ENCODE data around the gene USP24. TPM values are rescaled to one million over a fixed set of nuclear protein-coding genes. Genes with fewer than 3 reads are reported as not detected.
"Not testable (repeated sequence)": the region's sequence is repeated elsewhere in the genome, so short reads cannot be mapped to it uniquely, and the experiment has no call there.

USP24 gene
- total RNA-seq, 1 donor from 2014 or later: 93.9 TPM

DNA sequence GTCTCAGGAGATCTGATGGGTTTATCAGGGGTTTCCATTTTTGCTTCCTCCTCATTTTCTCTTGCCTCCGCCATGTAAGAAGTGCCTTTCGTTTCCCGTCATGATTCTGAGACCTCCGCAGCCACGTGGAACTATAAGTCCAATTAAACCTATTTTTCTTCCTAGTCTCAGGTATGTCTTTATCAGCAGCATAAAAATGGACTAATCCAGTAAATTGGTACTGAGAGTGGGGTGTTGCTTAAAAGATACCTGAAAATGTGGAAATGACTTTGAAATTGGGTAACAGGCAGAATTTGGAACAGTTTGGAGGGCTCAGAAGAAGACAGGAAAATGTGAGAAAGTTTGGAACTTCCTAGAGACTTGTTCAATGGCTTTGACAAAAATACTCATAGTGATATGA is 184.1 kb downstream of the USP24 start:
- not testable (repeated sequence) for DNase-seq

DNA sequence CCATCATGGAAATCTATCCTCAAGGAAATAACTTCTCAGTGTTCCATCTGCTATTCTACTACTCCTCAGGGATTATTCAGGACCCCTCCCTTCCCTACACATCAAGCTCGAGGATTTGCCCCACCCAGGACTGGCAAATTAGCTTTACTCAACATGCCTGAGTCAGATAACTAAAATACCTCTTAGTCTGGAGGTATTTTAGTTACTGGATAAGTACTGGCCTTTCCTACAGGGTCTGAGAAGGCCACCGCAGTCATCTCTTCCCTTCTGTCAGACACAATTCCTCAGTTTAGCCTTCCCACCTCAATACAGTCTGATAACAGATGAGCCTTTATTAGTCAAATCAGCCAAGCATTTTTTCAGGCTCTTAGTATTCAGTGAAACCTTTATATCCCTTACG is 188.5 kb downstream of the USP24 start:
- DNase-seq: not testable (repeated sequence)

DNA sequence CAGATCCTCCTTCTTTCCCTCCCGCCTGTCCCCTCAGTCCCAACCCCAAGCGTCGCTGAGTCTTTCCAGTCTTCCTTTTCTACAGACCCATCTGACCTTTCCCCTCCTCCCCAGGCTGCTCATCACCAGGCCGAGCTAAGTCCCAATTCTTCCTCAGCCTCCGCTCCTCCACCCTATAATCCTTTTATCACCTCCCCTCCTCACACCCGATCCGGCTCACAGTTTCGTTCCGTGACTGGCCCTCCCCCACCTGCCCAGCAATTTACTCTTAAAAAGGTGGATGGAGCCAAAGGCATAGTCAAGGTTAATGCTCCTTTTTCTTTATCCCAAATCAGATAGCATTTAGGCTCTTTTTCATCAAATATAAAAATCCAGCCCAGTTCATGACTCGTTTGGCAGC is 191.0 kb downstream of the USP24 start:
- DNase-seq: not testable (repeated sequence)

DNA sequence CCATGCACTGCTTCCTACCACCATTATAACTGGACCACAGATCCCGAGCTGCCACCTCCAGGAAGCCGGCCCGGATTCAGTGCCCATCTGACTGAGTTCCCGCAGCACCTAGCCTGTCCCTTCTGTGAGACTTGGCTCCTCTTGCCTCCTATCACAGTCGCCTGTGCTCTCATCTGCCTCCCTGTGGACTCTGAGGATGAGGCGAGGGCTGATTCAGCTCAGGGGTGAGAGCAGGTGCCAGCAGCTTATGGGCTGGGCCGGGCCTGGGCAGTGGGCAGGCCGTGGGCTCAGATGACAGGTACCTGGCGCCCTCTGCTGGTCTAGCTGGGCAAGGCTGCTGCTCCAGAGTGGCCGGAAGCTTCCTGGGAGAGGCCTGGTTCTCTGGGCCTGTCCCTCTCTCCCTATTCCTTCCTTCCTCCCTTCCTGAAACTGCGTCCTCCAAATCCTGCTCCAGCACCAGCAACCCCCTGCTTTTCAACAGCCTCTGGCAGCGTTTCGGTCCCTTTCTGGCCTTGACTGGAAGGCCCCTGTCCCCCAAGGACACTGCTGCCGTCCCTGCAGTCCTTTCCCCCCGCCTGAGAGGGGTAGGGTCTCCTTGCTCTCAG is 193.1 kb downstream of the USP24 start:
- peak; percentile 26 for DNase-seq

DNA sequence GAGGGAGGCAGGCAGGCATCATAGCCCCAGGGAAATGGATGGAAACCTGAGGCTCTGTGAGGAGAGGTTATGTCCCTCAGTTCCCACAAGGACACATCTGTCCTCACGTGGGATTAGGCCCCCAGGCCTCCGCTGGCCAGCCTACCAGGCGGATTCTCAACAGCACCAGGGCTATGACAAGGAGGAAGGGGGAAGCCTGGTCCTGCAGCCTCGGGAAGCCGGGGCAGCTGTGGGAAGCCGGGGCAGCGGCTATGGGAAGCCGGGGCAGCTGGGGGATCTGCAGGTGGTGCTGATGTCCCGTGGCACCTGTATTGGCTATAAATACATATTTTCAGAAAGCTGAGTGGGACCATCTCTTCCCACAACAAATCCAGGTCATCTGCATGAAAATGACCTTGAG is 196.8 kb downstream of the USP24 start:
- no peak for DNase-seq

Small RNA genes lying within 50 kb of the gene (small RNA-seq; reads per million reads assigned to genes)
- 0.12 reads per million for gene MIR4422

Other genes with a start within 250 kb of the USP24 start
- 0.16 TPM for gene TMEM61, start 234.7 kb downstream of the USP24 start, total RNA-seq
- not detected for gene BSND, start 216.4 kb downstream of the USP24 start, total RNA-seq
- 4.1 TPM for gene PCSK9, start 175.8 kb downstream of the USP24 start, total RNA-seq

All from occipital lobe (tissue), 3 donors.